Loucy (cell line): ENCODE results near the gene TEX14.

Experiments
- H2AFZ ChIP-seq: fragments of 200-600 bp; sonication (generic); 2 replicates; pipeline ENCODE4 v1.6.0; 2016; ENCODE audit warnings: antibody characterized with exemption, mild to moderate bottlenecking, low read length, moderate library complexity
- H3F3A ChIP-seq: fragments of 200-600 bp; 2 replicates; pipeline ENCODE4 v1.6.0; 2016; ENCODE audit warnings: antibody characterized with exemption, low read depth, mild to moderate bottlenecking
- H3K27me3 ChIP-seq: fragments of 200-600 bp; sonication (generic); 2 replicates; pipeline ENCODE4 v1.6.1; 2014; ENCODE audit warnings: low read length, mild to moderate bottlenecking; ENCODE audit not compliant: insufficient read depth, poor library complexity, severe bottlenecking
- H3K36me3 ChIP-seq: fragments of 200-600 bp; sonication (generic); 2 replicates; pipeline ENCODE4 v1.6.1; 2016; ENCODE audit warnings: low read length; ENCODE audit not compliant: insufficient read depth
- H3K4me1 ChIP-seq: fragments of 200-600 bp; sonication (generic); 2 replicates; pipeline ENCODE4 v1.5.1; 2014; ENCODE audit warnings: low read length, mild to moderate bottlenecking; ENCODE audit not compliant: insufficient read depth, poor library complexity, severe bottlenecking
- H3K4me2 ChIP-seq: fragments of 200-600 bp; sonication (generic); 2 replicates; pipeline ENCODE4 v1.6.0; 2014; ENCODE audit warnings: antibody characterized with exemption, low read length, low read depth, mild to moderate bottlenecking; ENCODE audit not compliant: poor library complexity, severe bottlenecking
- H3K4me3 ChIP-seq: fragments of 200-600 bp; sonication (generic); 2 replicates; pipeline ENCODE4 v1.5.1; 2014; ENCODE audit warnings: low read length, mild to moderate bottlenecking, mixed read lengths; ENCODE audit not compliant: poor library complexity, severe bottlenecking
- H3K79me2 ChIP-seq: fragments of 200-600 bp; sonication (generic); 2 replicates; pipeline ENCODE4 v1.6.1; 2014; ENCODE audit warnings: low read length; ENCODE audit not compliant: insufficient read depth
- H3K9ac ChIP-seq: fragments of 200-600 bp; sonication (generic); 2 replicates; pipeline ENCODE4 v1.6.0; 2014; ENCODE audit warnings: mild to moderate bottlenecking, low read depth, low read length, moderate library complexity; ENCODE audit not compliant: poor library complexity, severe bottlenecking
- H3K9me2 ChIP-seq: fragments of 200-600 bp; sonication (generic); replicated peaks from 2 replicates; pipeline ENCODE4 v1.6.1; 2016; ENCODE audit warnings: low read depth, low read length, mixed read lengths
- H3K9me3 ChIP-seq: fragments of 200-600 bp; sonication (generic); 2 replicates; pipeline ENCODE4 v1.6.1; 2014; ENCODE audit warnings: mild to moderate bottlenecking, antibody characterized with exemption, low read length, low read depth; ENCODE audit not compliant: insufficient read depth
- H4K20me1 ChIP-seq: fragments of 200-600 bp; sonication (generic); 2 replicates; pipeline ENCODE4 v1.6.0; 2014; ENCODE audit warnings: antibody characterized with exemption, low read length, mild to moderate bottlenecking; ENCODE audit not compliant: insufficient read depth, poor library complexity, severe bottlenecking
- EZH2phosphoT487 ChIP-seq: fragments of 200-600 bp; IDR thresholded peaks from 2 replicates; pipeline ENCODE4 v1.6.1; 2018; ENCODE audit warnings: antibody characterized with exemption, mild to moderate bottlenecking, moderate library complexity, borderline replicate concordance
- TF ChIP-seq, protein P1 (sequence below): fragments of 200-600 bp; sonication (generic); conservative IDR thresholded peaks from 2 replicates; pipeline ENCODE4 v1.5.1; 2014; ENCODE audit warnings: mild to moderate bottlenecking, antibody characterized with exemption, low read length

TEX14 gene

DNA sequence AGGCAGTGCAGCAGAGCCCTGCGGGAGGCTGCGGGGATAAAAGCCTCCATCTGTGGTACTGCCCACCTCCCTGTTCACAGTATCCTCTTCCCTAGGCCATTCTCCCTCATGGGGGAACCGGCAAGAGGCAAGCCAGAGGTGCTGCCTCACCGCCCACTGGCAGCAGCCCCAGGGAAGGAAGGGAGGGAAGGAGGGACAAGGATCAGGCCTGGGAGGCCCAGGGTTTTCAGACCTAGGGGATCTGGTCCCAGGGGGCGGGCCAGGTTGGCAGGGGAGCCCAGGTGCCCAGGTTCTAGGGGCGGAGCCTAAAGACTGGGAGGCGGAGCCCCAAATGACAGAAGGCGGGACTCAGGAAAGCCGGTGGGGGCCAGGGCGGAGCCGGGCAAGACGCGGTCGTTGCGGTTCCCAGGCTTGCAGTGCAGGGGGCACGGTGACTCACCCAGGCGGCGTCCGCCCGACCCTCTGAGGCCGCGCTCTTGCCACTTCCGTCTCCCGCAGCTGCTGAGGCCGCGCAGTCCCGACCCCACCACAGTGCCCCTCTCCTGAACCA is 174.4 kb downstream of the TEX14 start:
- Histone ChIP-seq H3F3A (peaks cover 7% of the 10 kb centered on the region), H2AFZ (0 out of 2 replicates have a peak overlapping the region, but pooled peaks have one; percentile 1), H3K27me3 (no peaks in the 10 kb centered on the region), H3K4me1 (peaks cover 45% of the 10 kb centered on the region), H3K9me3 (no peaks in the 10 kb centered on the region), H3K4me2 (peak overlapping the region; percentile 95), H3K4me3 (peak overlapping the region; percentile 83), H3K9ac (peak overlapping the region; percentile 81), H3K79me2 (peaks cover 29% of the 10 kb centered on the region), H3K36me3 (peaks cover 1% of the 10 kb centered on the region; the same call in 1 of the 2 replicates), H4K20me1 (peaks cover 13% of the 10 kb centered on the region), H3K9me2 (no peaks in the 10 kb centered on the region)
- TF ChIP-seq, protein P1, sequence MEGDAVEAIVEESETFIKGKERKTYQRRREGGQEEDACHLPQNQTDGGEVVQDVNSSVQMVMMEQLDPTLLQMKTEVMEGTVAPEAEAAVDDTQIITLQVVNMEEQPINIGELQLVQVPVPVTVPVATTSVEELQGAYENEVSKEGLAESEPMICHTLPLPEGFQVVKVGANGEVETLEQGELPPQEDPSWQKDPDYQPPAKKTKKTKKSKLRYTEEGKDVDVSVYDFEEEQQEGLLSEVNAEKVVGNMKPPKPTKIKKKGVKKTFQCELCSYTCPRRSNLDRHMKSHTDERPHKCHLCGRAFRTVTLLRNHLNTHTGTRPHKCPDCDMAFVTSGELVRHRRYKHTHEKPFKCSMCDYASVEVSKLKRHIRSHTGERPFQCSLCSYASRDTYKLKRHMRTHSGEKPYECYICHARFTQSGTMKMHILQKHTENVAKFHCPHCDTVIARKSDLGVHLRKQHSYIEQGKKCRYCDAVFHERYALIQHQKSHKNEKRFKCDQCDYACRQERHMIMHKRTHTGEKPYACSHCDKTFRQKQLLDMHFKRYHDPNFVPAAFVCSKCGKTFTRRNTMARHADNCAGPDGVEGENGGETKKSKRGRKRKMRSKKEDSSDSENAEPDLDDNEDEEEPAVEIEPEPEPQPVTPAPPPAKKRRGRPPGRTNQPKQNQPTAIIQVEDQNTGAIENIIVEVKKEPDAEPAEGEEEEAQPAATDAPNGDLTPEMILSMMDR: no peak
- no peak for TF ChIP-seq EZH2phosphoT487

DNA sequence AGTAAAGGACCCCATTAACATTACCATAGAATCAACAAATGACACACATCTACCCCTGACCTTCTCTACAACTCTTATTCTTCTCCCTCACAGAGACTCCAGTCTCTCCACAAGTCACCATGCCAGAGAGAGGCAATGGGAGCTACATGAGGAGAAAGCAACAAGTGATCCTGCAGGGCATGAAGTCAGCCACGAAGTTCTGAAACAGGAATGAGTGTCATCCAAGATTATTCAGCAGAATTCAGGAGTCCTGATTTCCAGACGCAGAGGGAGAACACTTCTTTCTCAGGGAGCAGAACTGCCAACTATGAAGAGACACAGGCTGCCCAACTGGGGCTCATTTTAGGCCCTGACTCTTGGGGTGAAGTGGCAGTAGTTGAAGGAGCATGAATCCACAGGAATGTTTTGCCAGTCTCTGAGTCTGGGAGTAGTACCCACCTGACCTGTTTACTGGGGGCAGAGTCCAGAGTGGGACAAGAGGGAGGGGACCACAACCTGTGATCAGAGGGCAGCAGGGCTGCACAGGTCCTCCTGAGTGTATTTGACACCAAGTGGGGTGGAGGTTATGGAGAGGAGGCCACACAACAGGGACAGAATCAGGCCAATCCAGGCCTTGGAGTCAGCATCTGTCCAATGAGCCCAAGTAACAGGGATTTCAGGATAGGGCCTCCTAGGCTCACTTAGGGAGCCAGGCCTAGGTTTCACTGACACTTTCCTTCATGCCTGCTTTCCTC is 175.0 kb downstream of the TEX14 start:
- Histone ChIP-seq H3K4me1 (peaks cover 47% of the 10 kb centered on the region), H2AFZ (0 out of 2 replicates have a peak overlapping the region, but pooled peaks have one; percentile 1), H3K79me2 (peaks cover 35% of the 10 kb centered on the region), H3K9ac (peak overlapping the region; percentile 81), H3F3A (peaks cover 7% of the 10 kb centered on the region), H3K9me3 (no peaks in the 10 kb centered on the region), H3K27me3 (no peaks in the 10 kb centered on the region), H3K4me3 (peak overlapping the region; percentile 83), H3K9me2 (no peaks in the 10 kb centered on the region), H3K4me2 (peak overlapping the region; percentile 95), H4K20me1 (peaks cover 14% of the 10 kb centered on the region), H3K36me3 (peaks cover 3% of the 10 kb centered on the region; the same call in 1 of the 2 replicates)
- TF ChIP-seq, protein P1: no peak
- TF ChIP-seq EZH2phosphoT487: no peak

DNA sequence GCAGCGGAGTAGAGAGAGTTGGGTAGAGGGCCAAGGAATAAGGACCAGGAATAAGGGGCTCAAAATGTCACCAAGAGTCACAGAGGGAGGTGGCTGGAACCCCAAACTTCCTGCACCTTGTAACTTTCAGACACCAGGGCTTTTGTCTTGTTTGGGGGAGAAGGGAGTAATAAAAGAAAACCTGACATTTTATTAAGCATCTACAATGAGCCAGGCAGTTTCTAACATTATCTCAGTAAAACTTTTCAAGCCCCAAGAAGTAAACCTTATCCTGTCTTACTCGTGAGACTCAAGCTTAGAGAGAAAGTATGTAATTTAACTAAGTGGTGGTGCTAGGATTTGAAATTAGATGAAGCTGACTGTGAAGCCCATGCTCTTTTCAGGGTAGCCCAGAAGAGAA is 176.6 kb downstream of the TEX14 start:
- H3K79me2 ChIP-seq: peaks cover 43% of the 10 kb centered on the region
- H3K9me3 ChIP-seq: no peaks in the 10 kb centered on the region
- no peaks in the 10 kb centered on the region for H3K27me3 ChIP-seq
- peaks cover 43% of the 10 kb centered on the region for H3K4me1 ChIP-seq
- peaks cover 7% of the 10 kb centered on the region for H3F3A ChIP-seq
- H3K4me3 ChIP-seq: peak overlapping the region; percentile 79
- H3K9ac ChIP-seq: peak overlapping the region; percentile 47
- peak overlapping the region; percentile 71 for H3K4me2 ChIP-seq
- no peaks in the 10 kb centered on the region for H3K9me2 ChIP-seq
- TF ChIP-seq EZH2phosphoT487: no peak
- TF ChIP-seq, protein P1: no peak
- H4K20me1 ChIP-seq: peaks cover 14% of the 10 kb centered on the region
- no peak overlapping the region for H2AFZ ChIP-seq
- peaks cover 15% of the 10 kb centered on the region; the same call in 1 of the 2 replicates for H3K36me3 ChIP-seq
